Measurements from ENCODE around the gene MMP3.
"Not testable (repeated sequence)": the region's sequence is repeated elsewhere in the genome, so short reads cannot be mapped to it uniquely, and the experiment has no call there.

The MMP3 gene

DNA sequence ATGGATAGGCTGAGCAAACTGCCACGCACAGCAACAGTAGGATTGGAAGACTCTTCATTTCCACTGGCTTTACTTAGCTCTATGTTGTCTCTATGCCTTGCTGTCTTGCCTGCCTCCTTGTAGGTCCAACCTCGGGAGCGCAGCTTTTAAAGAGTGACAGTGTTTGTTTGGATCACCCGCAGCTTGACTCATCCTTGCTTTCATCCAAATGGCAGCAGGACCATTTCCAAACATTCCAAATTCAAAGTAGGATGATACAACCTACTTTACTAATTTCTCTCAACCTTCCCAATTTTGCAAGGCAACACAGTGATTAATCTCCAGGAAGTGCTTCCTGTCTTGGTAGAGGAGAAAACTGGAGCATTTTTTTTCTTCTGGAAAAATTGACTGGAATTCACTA lies at the start of gene MMP3:
TSS of gene MMP3 (minus strand) at position 121 of the 400 bp plus-strand sequence. CDS start at position 58, 63 bp downstream.
- in situ Hi-C loops (cut with MboI; ENCODE audit: low sequenced_read_pairs) = no loop called here

GRCh38 chr11:102891736-102892135 lies 48.3 kb upstream of the MMP3 start:
- in situ Hi-C loops (cut with MboI; ENCODE audit: low sequenced_read_pairs) = no loop called here

DNA sequence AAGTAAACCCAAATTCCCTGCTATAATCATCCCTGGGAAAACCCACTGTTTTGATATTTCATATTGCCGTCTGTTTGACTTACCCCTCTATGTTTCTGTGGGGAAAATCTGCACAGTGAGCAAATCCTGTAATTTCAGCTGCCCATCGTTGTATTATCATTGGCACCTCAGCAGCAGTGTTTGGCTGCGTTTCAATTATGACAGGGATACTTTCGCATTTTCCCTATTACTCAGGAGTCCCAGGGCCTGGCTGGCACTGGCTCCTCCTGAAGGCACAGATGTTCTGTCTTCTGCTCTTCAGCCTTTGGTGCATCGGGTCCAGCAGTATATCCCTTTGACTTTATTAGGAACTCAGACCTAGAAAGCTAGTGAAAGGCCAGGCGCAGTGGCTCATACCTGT lies 43.6 kb upstream of the MMP3 start:
- in situ Hi-C loops (cut with MboI; ENCODE audit: low sequenced_read_pairs) = no loop called here

DNA sequence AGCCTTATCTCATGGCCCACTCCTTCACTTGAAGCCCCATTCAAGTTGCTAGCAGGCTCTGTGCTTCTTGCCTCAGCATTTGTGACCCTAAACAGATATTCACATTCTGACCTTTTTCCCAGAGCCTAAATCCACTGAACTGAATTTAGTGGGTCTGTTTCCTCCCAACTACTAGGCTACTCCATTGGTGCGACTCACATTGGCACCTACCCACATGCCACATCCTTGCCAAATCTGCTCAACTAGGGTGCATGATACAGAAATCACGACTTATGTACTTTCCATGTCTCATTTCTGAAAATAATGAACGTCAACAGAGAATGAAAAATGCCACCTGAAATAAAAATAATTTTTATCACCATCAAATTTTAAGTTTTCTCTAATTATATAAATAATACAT lies 39.7 kb upstream of the MMP3 start:
- in situ Hi-C loops (cut with MboI; ENCODE audit: low sequenced_read_pairs) = no loop called here

DNA sequence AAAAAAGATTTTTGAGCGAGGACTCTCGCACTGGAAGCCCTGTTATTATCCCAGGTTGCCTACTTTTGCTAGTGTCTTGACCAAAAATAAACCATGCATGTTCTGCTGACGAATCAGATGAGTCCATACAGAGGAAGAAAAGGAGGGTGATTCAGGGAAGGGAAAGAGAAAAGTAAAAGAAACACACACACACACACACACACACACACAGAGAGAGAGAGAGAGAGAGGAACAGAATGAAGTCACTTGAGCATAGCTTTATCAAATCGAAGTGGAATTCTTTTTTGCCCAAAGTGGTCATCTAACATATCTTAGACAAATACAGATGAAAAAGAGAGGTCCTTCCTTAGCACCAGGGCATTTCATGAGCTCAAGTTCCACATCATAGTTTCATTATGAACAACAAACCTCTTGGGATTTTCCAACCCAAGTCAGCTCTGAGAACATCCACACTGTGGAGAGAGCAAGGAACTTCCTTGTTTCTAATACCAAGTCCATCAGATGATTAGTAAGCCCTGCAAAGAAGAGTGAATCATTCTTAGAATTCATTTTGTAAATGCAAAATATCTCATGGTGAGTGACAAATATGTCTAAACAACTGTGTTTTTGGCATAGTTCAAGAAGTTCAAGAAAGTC lies 39.1 kb upstream of the MMP3 start:
- in situ Hi-C loops (cut with MboI; ENCODE audit: low sequenced_read_pairs) = no loop called here

- in situ Hi-C loops (cut with MboI; ENCODE audit: low sequenced_read_pairs) = no loop called here
Measured at GRCh38 chr11:102879801-102880200, 36.4 kb upstream of the MMP3 start.

GRCh38 chr11:102878595-102878994 lies 35.2 kb upstream of the MMP3 start:
- in situ Hi-C loops (cut with MboI; ENCODE audit: low sequenced_read_pairs) = no loop called here

GRCh38 chr11:102874852-102875251 lies 31.4 kb upstream of the MMP3 start, which contains the start of gene MMP12:
MMP12 (minus strand) TSS chr11:102874982; CDS start chr11:102874937, 45 bp downstream.
- in situ Hi-C loops (cut with MboI; ENCODE audit: low sequenced_read_pairs) = no loop called here

DNA sequence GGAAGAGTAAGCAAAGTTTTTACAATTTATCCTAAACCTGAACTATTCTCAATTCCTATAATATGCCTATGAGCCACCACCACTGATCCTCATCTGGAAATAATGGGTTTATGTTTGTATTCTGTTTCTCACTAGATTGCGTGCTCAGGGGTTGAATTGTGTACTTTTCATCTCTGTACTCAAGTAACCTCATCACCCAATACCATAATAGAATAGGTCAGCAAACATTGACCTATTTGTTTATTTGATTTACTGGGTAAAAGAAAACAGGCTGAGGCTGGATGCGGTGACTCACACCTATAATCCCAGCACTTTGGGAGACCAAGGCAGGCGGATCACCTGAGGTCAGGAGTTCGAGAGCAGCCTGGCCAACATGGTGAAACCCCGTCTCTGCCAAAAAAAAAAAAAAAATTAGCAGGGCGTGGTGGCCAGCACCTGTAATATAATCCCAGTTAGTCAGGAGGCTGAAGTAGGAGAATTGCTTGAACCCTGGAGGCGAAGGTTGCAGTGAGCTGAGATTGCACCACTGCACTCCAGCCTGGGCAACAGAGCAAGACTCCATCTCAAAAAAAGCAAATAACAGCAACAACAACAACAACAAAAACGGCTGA lies 26.1 kb upstream of the MMP3 start:
- in situ Hi-C loops (cut with MboI; ENCODE audit: low sequenced_read_pairs) = not testable (repeated sequence)

DNA sequence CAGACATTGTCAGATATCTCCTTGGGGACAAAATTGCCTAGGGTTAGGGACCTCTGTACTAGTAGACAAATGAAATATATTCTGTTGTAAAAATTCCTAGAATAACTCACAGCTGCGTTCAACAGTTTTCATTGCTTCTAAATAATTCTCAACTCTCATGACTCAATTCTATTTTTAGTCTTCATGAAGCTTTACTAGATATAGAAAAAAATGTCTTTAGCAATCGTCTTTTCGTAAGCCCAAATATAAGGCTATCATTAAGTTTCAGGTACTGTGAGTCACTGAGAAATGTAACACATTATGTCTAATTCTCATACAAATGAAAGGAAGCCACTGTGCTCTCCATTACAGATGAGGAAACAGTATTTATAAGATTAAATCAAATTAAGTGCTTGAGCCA lies 24.9 kb upstream of the MMP3 start:
- in situ Hi-C loops (cut with MboI; ENCODE audit: low sequenced_read_pairs) = no loop called here

DNA sequence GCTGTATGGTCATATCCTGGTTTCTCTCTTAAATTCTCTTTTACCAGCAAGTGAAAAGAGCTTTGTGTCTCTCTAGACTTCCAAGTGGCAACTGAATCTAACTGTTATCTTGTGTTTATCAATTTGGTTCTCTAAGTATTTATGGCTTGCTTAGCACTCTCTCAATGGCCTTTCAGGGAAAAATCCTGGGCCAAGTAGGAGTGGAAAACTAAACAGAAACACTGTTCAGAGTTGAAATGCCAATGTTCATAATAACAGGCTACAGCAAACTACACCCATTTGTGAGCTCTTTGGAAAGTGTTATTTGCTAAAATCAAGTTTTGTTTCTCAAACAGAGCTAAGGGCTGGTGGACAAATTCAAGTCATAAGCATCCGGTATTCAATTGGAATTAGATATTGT lies 21.3 kb upstream of the MMP3 start:
- in situ Hi-C loops (cut with MboI; ENCODE audit: low sequenced_read_pairs) = no loop called here

- in situ Hi-C loops (cut with MboI; ENCODE audit: low sequenced_read_pairs) = no loop called here
Measured at GRCh38 chr11:102853956-102854355, 10.5 kb upstream of the MMP3 start.

GRCh38 chr11:102853055-102853454 lies 9.6 kb upstream of the MMP3 start:
- in situ Hi-C loops (cut with MboI; ENCODE audit: low sequenced_read_pairs) = no loop called here

GRCh38 chr11:102850973-102851745 lies 7.8 kb upstream of the MMP3 start:
- in situ Hi-C loops (cut with MboI; ENCODE audit: low sequenced_read_pairs) = no loop called here

DNA sequence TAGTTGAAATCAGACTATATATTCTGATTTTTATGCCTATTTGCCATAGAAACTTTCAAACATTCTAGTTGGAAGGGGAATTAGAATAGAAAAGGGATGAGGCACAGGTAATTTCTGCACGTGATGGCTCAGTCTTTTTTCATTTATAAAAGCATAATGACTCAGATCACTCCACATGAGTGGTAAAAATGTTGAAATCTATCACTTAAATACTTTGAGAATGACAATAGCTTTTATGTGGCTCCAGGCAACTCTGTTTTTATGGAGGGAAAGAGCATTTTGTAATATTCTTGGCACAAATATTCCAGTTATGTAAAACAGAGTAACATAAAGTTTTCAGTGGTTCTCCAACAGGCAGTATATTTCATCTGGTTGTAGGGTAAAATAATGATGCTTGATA lies 5.9 kb upstream of the MMP3 start:
- in situ Hi-C loops (cut with MboI; ENCODE audit: low sequenced_read_pairs) = no loop called here

- in situ Hi-C loops (cut with MboI; ENCODE audit: low sequenced_read_pairs) = no loop called here
Measured at GRCh38 chr11:102846292-102846691, 2.9 kb upstream of the MMP3 start.

DNA sequence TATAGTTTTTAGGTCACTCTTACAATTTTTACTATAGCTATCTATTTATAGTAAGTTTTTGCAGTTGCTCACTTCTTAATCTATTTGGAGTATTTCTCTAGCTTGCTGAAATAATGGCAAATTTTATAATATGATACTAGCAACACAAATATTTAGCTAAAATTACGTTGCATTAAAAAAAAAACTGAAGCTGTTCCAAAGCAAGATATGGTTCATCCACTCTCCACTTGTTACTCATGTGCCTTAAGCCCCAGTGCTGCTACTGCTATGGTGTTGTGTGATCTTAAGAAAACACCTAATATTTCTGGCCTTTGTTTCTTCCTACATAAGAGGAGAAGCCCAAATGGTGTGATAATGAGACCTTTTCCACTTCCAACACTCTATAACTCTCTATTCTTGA lies 479 bp downstream of the MMP3 start:
- in situ Hi-C loops (cut with MboI; ENCODE audit: low sequenced_read_pairs) = no loop called here

GRCh38 chr11:102840018-102840417 lies 3.4 kb downstream of the MMP3 start:
- in situ Hi-C loops (cut with MboI; ENCODE audit: low sequenced_read_pairs) = no loop called here

GRCh38 chr11:102837646-102838045 lies 5.8 kb downstream of the MMP3 start:
- in situ Hi-C loops (cut with MboI; ENCODE audit: low sequenced_read_pairs) = no loop called here

DNA sequence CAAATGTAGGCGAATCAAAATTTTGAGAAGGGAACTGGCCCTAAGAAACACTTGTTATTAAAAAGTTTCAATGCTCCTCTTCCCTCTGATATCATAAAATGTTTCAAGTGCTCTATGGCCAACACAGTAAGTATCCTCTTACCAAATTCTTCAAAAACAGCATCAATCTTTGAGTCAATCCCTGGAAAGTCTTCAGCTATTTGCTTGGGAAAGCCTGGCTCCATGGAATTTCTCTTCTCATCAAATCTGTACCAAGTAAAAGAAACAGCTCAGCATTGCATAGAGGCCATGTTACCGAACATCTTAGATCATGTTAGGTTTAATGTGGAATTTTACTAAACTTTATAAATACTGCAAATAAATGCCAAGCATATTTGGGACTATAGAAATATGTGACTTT lies 6.3 kb downstream of the MMP3 start:
- in situ Hi-C loops (cut with MboI; ENCODE audit: low sequenced_read_pairs) = no loop called here

DNA sequence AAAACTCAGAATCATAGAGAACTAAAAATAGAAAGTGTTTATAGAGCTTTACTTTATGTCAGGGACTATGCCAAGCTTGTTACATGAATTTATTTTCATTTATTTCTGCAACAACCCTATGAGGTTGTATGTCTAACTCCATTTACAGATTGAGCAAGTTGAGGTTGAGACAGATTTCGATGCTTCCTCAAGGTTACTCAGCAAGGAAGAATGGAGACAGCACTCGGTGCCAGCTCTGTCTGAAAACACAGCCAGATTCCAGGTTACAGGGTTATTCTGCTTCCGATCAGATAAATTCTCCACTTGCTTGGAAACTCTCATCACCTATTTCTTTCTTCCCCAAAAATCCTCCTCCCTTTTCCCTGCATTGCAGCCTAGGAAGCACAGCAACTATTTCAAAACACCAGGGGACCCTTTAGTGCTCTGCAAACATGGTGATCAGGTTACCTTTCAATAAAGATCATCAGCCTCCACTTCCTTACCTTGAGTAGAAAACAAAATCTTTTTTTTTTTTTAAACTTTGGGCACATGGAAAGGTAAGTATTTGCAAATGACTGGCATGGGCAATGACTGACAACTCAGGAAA lies 7.0 kb downstream of the MMP3 start:
- in situ Hi-C loops (cut with MboI; ENCODE audit: low sequenced_read_pairs) = no loop called here

- in situ Hi-C loops (cut with MboI; ENCODE audit: low sequenced_read_pairs) = no loop called here
Measured at GRCh38 chr11:102833731-102834130, 9.7 kb downstream of the MMP3 start.

All from HL-60/S4 treated with retinoic acid at 250 ng/mL for 4 days and 3 days (cell line).